HCT116 (cell line): ENCODE data around the gene PACRG. TPM values are rescaled to one million over a fixed set of nuclear protein-coding genes. Genes with fewer than 3 reads are reported as not detected.

ENCODE experiments used
- ATAC-seq: fragments of 200-7000 bp; cut with Tn5 transposase; 2 replicates; pipeline ENCODE4 v1.9.1; 2020; ENCODE audit warnings: mild to moderate bottlenecking, moderate library complexity
- BruUV-seq: library from RNA; stranded (reverse); fragments of 400-500 nt; replicated peaks from 2 replicates; lab custom pipeline; 2021; lab: Mats Ljungman, UMichigan
- CTCF ChIA-PET: fragments of 300-600 bp; sonication (Branson Sonifier 250); formaldehyde crosslinking; loops from one replicate; lab custom pipeline; 2021; ENCODE audit warnings: antibody characterized with exemption; lab: Charles Lee
- POLR2A ChIA-PET: fragments of 300-600, 350-600 bp; sonication (Branson Sonifier 250); formaldehyde crosslinking; loops from one replicate; lab custom pipeline; 2021; ENCODE audit warnings: antibody characterized with exemption; lab: Charles Lee
- RAD21 ChIA-PET, 2 experiments: fragments of 300-600 bp; sonication (Branson Sonifier 250); formaldehyde crosslinking; loops; one replicate each; lab custom pipeline; 2023; ENCODE audit warnings: low total read pairs in 2 of 2; ENCODE audit not compliant: uncharacterized antibody in 2 of 2, unreplicated experiment in 2 of 2, low non-redundant PET in 1 of 2; lab: Charles Lee
- DNase-seq: peaks from one replicate; pipeline ENCODE4 v3.0.0-alpha.2; 2010; ENCODE audit warnings: low read depth, low spot score
- H2AFZ ChIP-seq: fragments of 200-600 bp; shearing (Covaris generic), sonication (generic); 2 replicates; pipeline ENCODE4 v1.6.1; 2017; ENCODE audit warnings: low read depth, mixed run types, mixed read lengths, antibody characterized with exemption, low read length; ENCODE audit not compliant: poor library complexity, severe bottlenecking
- H3K27ac ChIP-seq: 2 replicates; pipeline ENCODE4 v1.5.1; 2012; ENCODE audit warnings: low read depth, low read length
- H3K27me3 ChIP-seq: fragments of 200-600 bp; sonication (generic); 2 replicates; pipeline ENCODE4 v1.6.1; 2016; ENCODE audit warnings: mixed run types, low read length, mixed read lengths; ENCODE audit not compliant: insufficient read depth
- H3K36me3 ChIP-seq, 2 experiments: fragments of 200-500 bp in 1 of 2; fragments of 200-600 bp in 1 of 2; sonication (Bioruptor generic) in 1 of 2; sonication (generic) in 1 of 2; 2 replicates each; pipeline versions ENCODE4 v1.5.1 to v1.6.1; 2014 to 2016; ENCODE audit warnings: low read length in 2 of 2, inconsistent platforms in 1 of 2, mixed read lengths in 1 of 2, mixed run types in 1 of 2; ENCODE audit not compliant: insufficient read depth in 2 of 2, control insufficient read depth in 1 of 2
- H3K4me1 ChIP-seq, 2 experiments: fragments of 200-600 bp in 1 of 2; sonication (generic) in 1 of 2; 2 replicates each; pipeline versions ENCODE4 v1.5.1 to v1.6.1; 2012 to 2017; ENCODE audit warnings: low read length in 2 of 2, inconsistent platforms in 1 of 2, mild to moderate bottlenecking in 1 of 2, mixed read lengths in 1 of 2, mixed run types in 1 of 2, moderate library complexity in 1 of 2; ENCODE audit not compliant: insufficient read depth in 2 of 2, control insufficient read depth in 1 of 2
- H3K4me2 ChIP-seq: fragments of 200-600 bp; sonication (generic); 2 replicates; pipeline ENCODE4 v1.6.1; 2017; ENCODE audit warnings: mixed run types, low read length, mixed read lengths
- H3K4me3 ChIP-seq, 2 experiments: fragments of 200-600 bp in 1 of 2; sonication (generic) in 1 of 2; replicated peaks in 1 of 2; 2 replicates each; pipeline ENCODE4 v1.5.1; 2011 to 2016; ENCODE audit warnings: low read length in 2 of 2, control low read depth in 1 of 2, low read depth in 1 of 2, mild to moderate bottlenecking in 1 of 2, mixed read lengths in 1 of 2, mixed run types in 1 of 2
- H3K79me2 ChIP-seq: fragments of 200-600 bp; sonication (generic); 2 replicates; pipeline ENCODE4 v1.6.1; 2017; ENCODE audit warnings: mild to moderate bottlenecking, mixed run types, low read length, moderate library complexity, mixed read lengths; ENCODE audit not compliant: insufficient read depth
- H3K9ac ChIP-seq: fragments of 200-600 bp; sonication (generic); 2 replicates; pipeline ENCODE4 v1.6.1; 2016; ENCODE audit warnings: low read length, mixed read lengths
- H3K9me2 ChIP-seq: fragments of 200-600 bp; sonication (generic), shearing (Covaris generic); 2 replicates; pipeline ENCODE4 v1.6.1; 2017; ENCODE audit warnings: mixed run types, mild to moderate bottlenecking, moderate library complexity; ENCODE audit not compliant: insufficient read depth
- H3K9me3 ChIP-seq, 2 experiments: fragments of 200-500 bp in 1 of 2; fragments of 200-600 bp in 1 of 2; sonication (Bioruptor generic) in 1 of 2; sonication (generic) in 1 of 2; 2 replicates each; pipeline ENCODE4 v1.6.1; 2014 to 2017; ENCODE audit warnings: low read length in 2 of 2, mixed read lengths in 2 of 2, inconsistent platforms in 1 of 2, low read depth in 1 of 2, mild to moderate bottlenecking in 1 of 2, mixed run types in 1 of 2, moderate library complexity in 1 of 2; ENCODE audit not compliant: control insufficient read depth in 1 of 2, insufficient read depth in 1 of 2
- H4K20me1 ChIP-seq: fragments of 200-600 bp; sonication (generic), shearing (Covaris generic); 2 replicates; pipeline ENCODE4 v1.6.1; 2017; ENCODE audit warnings: mixed run types, mild to moderate bottlenecking, moderate library complexity; ENCODE audit not compliant: insufficient read depth
- CEBPB ChIP-seq: IDR thresholded peaks from 2 replicates; pipeline ENCODE4 v1.6.1; 2012; ENCODE audit warnings: low read depth
- EGR1 ChIP-seq: IDR thresholded peaks from 2 replicates; pipeline ENCODE4 v1.6.1; 2012; ENCODE audit warnings: low read depth
- ELF1 ChIP-seq: IDR thresholded peaks from 2 replicates; pipeline ENCODE4 v1.6.1; 2012; ENCODE audit warnings: low read depth, borderline replicate concordance
- EZH2 ChIP-seq: fragments of 200-600 bp; sonication (generic); IDR thresholded peaks from 2 replicates; pipeline ENCODE4 v1.6.1; 2017; ENCODE audit warnings: antibody characterized with exemption, mixed run types
- EZH2phosphoT487 ChIP-seq: fragments of 200-600 bp; IDR thresholded peaks from 2 replicates; pipeline ENCODE4 v1.6.1; 2018; ENCODE audit warnings: antibody characterized with exemption, borderline replicate concordance
- POLR2A ChIP-seq: IDR thresholded peaks from 2 replicates; pipeline ENCODE4 v1.7.0; 2011; ENCODE audit warnings: borderline replicate concordance; ENCODE audit not compliant: insufficient read depth, insufficient read length; ENCODE audit errors: extremely low read depth
- RAD21 ChIP-seq: IDR thresholded peaks from 2 replicates; pipeline ENCODE4 v1.6.1; 2012; ENCODE audit warnings: low read depth, mild to moderate bottlenecking
- SIN3A ChIP-seq: IDR thresholded peaks from 2 replicates; pipeline ENCODE4 v1.6.1; 2012; ENCODE audit warnings: low read depth
- SP1 ChIP-seq: IDR thresholded peaks from 2 replicates; pipeline ENCODE4 v1.6.1; 2012; ENCODE audit warnings: low read depth
- TCF7L2 ChIP-seq: IDR thresholded peaks from 2 replicates; pipeline ENCODE4 v1.7.0; 2011; ENCODE audit warnings: borderline replicate concordance, inconsistent platforms; ENCODE audit not compliant: insufficient read depth, insufficient read length; ENCODE audit errors: extremely low read depth
- ZFX ChIP-seq: fragments of 450-650 bp; IDR thresholded peaks from 2 replicates; pipeline ENCODE4 v1.6.1; 2017
- intact Hi-C: fragments of 100-400 bp; cut with micrococcal nuclease; formaldehyde crosslinking; loops from 2 replicates; pipeline ENCODE4 v1.10.0; 2022
- total RNA-seq: library from RNA; stranded (reverse); gene quantifications from one replicate; pipeline ENCODE4 v1.2.1, GENCODE V29; 2021; ENCODE audit not compliant: unreplicated experiment

PACRG gene
- total RNA-seq, 1 experiment from 2014 or later, result 0.71 TPM

DNA sequence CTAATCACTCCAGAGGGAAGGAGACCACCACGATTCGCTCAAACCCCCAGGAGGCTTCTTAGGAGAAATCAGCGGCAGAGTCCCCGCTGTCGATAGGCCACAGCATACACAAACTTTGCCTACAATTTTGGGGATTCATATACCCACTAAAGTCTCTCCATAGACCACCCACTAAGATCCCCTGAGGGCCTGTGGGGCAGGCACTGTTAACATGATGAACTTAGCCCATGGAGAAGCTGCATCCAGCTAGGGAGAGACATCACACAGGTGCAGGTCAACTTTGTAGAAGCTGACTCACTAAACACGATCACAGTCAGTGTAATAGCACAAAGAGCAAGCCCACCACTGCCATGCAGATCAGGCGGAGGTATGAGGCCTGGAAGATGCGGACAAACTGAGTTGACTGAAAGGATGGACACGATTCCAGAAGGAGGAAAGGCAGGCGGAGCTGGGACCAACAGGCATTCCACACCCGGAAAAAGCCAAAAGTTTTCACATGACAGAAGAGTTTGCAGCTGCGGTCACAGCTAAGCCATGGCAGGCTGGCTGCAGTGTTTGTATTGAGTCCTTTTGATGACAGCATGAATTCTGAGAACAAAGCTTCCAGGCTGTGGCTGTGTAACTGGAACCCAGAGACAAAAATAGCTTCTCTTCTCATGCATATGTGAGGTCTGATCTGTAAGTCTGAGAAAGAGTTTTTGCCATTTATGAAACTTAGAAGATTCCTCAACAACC is 611.1 kb downstream of the PACRG start:
- Histone ChIP-seq H3K9me3 (no peaks in the 10 kb centered on the region), H3K27ac (no peak overlapping the region), H3K9me2 (no peaks in the 10 kb centered on the region), H3K36me3 (no peaks in the 10 kb centered on the region), H3K79me2 (no peaks in the 10 kb centered on the region), H3K4me1 (peaks cover 0 to 4% of the 10 kb centered on the region in 2 experiments; a peak in 1 of 4 replicates), H3K9ac (no peak overlapping the region), H3K4me2 (no peak overlapping the region), H2AFZ (no peak overlapping the region), H4K20me1 (no peaks in the 10 kb centered on the region), H3K27me3 (no peaks in the 10 kb centered on the region), H3K4me3 (no peak overlapping the region)
- BruUV-seq, result no TSS peak
- intact Hi-C loops, result no loop called here
- ChIA-PET POLR2A (no interaction called here), CTCF (no interaction called here), RAD21 (no interaction called here)
- no peak for DNase-seq
- ATAC-seq, result no peak
- TF ChIP-seq ZFX, result no peak
- no peak for TF ChIP-seq TCF7L2

DNA sequence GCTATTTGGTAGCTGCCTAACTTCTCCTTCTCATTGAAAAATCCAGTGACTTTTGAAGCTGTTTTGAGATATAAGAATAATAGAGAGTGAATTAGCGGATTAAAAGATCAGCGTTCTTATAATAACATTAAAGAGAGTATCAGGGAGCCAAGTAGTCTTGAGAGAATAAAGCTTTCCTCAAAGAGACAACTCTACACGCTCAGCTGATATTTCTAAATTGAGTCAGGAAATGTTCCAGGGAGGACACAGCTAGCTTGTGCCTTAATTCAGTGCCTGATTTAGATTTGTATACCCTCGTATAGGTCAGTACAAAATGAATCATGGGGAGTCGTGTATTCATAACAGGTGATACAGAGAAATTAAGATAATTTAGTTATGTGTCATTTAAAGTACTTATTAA is 611.7 kb downstream of the PACRG start:
- ATAC-seq, result no peak
- no peaks in the 10 kb centered on the region for H3K9me2 ChIP-seq
- no peak overlapping the region for H3K4me2 ChIP-seq
- H3K9ac ChIP-seq, result no peak overlapping the region
- ChIA-PET POLR2A (no interaction called here), RAD21 (no interaction called here), CTCF (no interaction called here)
- no peaks in the 10 kb centered on the region for H3K79me2 ChIP-seq
- H3K27ac ChIP-seq, result no peak overlapping the region
- no peak overlapping the region for H2AFZ ChIP-seq
- no peaks in the 10 kb centered on the region for H3K9me3 ChIP-seq
- DNase-seq, result no peak
- no peaks in the 10 kb centered on the region for H3K36me3 ChIP-seq
- TF ChIP-seq POLR2A (no peak), RAD21 (no peak), ELF1 (no peak), CEBPB (no peak), SIN3A (no peak), EZH2phosphoT487 (no peak), SP1 (no peak), EZH2 (no peak), ZFX (no peak), EGR1 (no peak)
- H3K4me3 ChIP-seq, result no peak overlapping the region
- H3K27me3 ChIP-seq, result no peaks in the 10 kb centered on the region
- H3K4me1 ChIP-seq, result peaks cover 0 to 4% of the 10 kb centered on the region in 2 experiments; a peak in 1 of 4 replicates
- H4K20me1 ChIP-seq, result no peaks in the 10 kb centered on the region
- BruUV-seq, result no TSS peak
- intact Hi-C loops, result no loop called here
